SU-DHL-6 (cell line): ENCODE results near the gene GRID1.

ENCODE experiments used
- CTCF ChIP-seq: fragments of 200-600 bp; sonication (generic); IDR thresholded peaks from one replicate; pipeline ENCODE4 v1.5.1; 2017; ENCODE audit warnings: antibody characterized with exemption, mild to moderate bottlenecking, low read length, moderate library complexity; ENCODE audit not compliant: insufficient read depth, poor library complexity, severe bottlenecking
- EZH2phosphoT487 ChIP-seq: fragments of 200-600 bp; sonication (generic), shearing (Covaris generic); conservative IDR thresholded peaks from 2 replicates; pipeline ENCODE4 v1.6.1; 2018; ENCODE audit warnings: mild to moderate bottlenecking, antibody characterized with exemption, low read length, moderate library complexity, mixed read lengths

- TF ChIP-seq CTCF: no peak
- no peak for TF ChIP-seq EZH2phosphoT487
Observed at GRCh38 chr10:86079088-86079487, 287.5 kb downstream of the GRID1 start.
